Astrocyte (in vitro differentiated cells and primary cell): Measurements from ENCODE around the gene PHOSPHO2. TPM values are rescaled to one million over a fixed set of nuclear protein-coding genes. Genes with fewer than 3 reads are reported as not detected.
"Not testable (repeated sequence)": the region's sequence is repeated elsewhere in the genome, so short reads cannot be mapped to it uniquely, and the experiment has no call there.

Experiments
- DNase-seq: peaks from one replicate; pipeline ENCODE4 v3.0.0-alpha.2; 2010; ENCODE audit warnings: low read depth
- FAIRE-seq: peaks from 2 replicates; lab custom pipeline; 2011; peaks lifted over from hg19 to GRCh38; lab: Jason Lieb, UNC
- H2AFZ ChIP-seq: 2 replicates; pipeline ENCODE4 v1.6.0; 2012; ENCODE audit warnings: low read depth, low read length, inconsistent platforms
- H3K27ac ChIP-seq: 2 replicates; pipeline ENCODE4 v1.5.1; 2011; ENCODE audit warnings: low read depth, low read length, inconsistent platforms
- H3K27me3 ChIP-seq: 2 replicates; pipeline ENCODE4 v1.6.0; 2011; ENCODE audit warnings: low read length, inconsistent platforms; ENCODE audit not compliant: insufficient read depth
- H3K36me3 ChIP-seq: 2 replicates; pipeline ENCODE4 v1.5.1; 2011; ENCODE audit warnings: low read length, inconsistent platforms; ENCODE audit not compliant: insufficient read depth
- H3K4me1 ChIP-seq: 2 replicates; pipeline ENCODE4 v1.5.1; 2011; ENCODE audit warnings: low read length, inconsistent platforms; ENCODE audit not compliant: insufficient read depth
- H3K4me2 ChIP-seq: 2 replicates; pipeline ENCODE4 v1.6.0; 2012; ENCODE audit warnings: low read length, inconsistent platforms
- H3K4me3 ChIP-seq: 2 replicates; pipeline ENCODE4 v1.5.1; 2011; ENCODE audit warnings: low read depth, mild to moderate bottlenecking, low read length, inconsistent platforms; ENCODE audit not compliant: insufficient read depth
- H3K79me2 ChIP-seq: 2 replicates; pipeline ENCODE4 v1.6.0; 2012; ENCODE audit warnings: mild to moderate bottlenecking, low read length, inconsistent platforms; ENCODE audit not compliant: insufficient read depth
- H3K9ac ChIP-seq: 2 replicates; pipeline ENCODE4 v1.6.0; 2012; ENCODE audit warnings: mild to moderate bottlenecking, low read length, inconsistent platforms
- H3K9me3 ChIP-seq: 2 replicates; pipeline ENCODE4 v1.5.1; 2012; ENCODE audit warnings: low read depth, mild to moderate bottlenecking, low read length, inconsistent platforms; ENCODE audit not compliant: insufficient read depth
- H4K20me1 ChIP-seq: 2 replicates; pipeline ENCODE4 v1.6.0; 2012; ENCODE audit warnings: low read length, inconsistent platforms; ENCODE audit not compliant: insufficient read depth
- H3K27ac Mint-ChIP-seq: one replicate; pipeline ENCODE4 v1.8.0; 2021; ENCODE audit warnings: mild to moderate bottlenecking, mixed read lengths; ENCODE audit not compliant: unreplicated experiment
- H3K27me3 Mint-ChIP-seq: one replicate; pipeline ENCODE4 v1.8.0; 2021; ENCODE audit warnings: low read depth, mixed read lengths; ENCODE audit not compliant: unreplicated experiment
- H3K36me3 Mint-ChIP-seq: one replicate; pipeline ENCODE4 v1.8.0; 2021; ENCODE audit warnings: low read depth, mixed read lengths; ENCODE audit not compliant: unreplicated experiment
- H3K4me1 Mint-ChIP-seq: one replicate; pipeline ENCODE4 v1.8.0; 2021; ENCODE audit warnings: low read depth, mixed read lengths; ENCODE audit not compliant: unreplicated experiment
- H3K4me3 Mint-ChIP-seq: one replicate; pipeline ENCODE4 v1.8.0; 2021; ENCODE audit warnings: mild to moderate bottlenecking, moderate library complexity, mixed read lengths; ENCODE audit not compliant: unreplicated experiment
- H3K9me3 Mint-ChIP-seq: one replicate; pipeline ENCODE4 v1.8.0; 2021; ENCODE audit warnings: mild to moderate bottlenecking, mixed read lengths; ENCODE audit not compliant: unreplicated experiment
- CTCF ChIP-seq: IDR thresholded peaks from 2 replicates; pipeline ENCODE4 v1.5.1; 2011; ENCODE audit warnings: low read depth, mild to moderate bottlenecking, inconsistent platforms, low read length, moderate library complexity; ENCODE audit not compliant: insufficient read depth
- EZH2 ChIP-seq: IDR thresholded peaks from 2 replicates; pipeline ENCODE4 v1.6.1; 2012; ENCODE audit warnings: mild to moderate bottlenecking, low read length, inconsistent platforms; ENCODE audit not compliant: insufficient read depth
- total RNA-seq: library from RNA; stranded (reverse); gene quantifications from 2 replicates; pipeline ENCODE4 v1.2.1, GENCODE V29; 2021

PHOSPHO2 gene
- total RNA-seq, 1 donor from 2014 or later: 3.0 TPM

- Histone ChIP-seq H3K9me3 (no peaks in the 10 kb centered on the region), H3K79me2 (no peaks in the 10 kb centered on the region), H3K27me3 (no peaks in the 10 kb centered on the region), H4K20me1 (no peaks in the 10 kb centered on the region), H2AFZ (no peak overlapping the region), H3K9ac (no peak overlapping the region), H3K36me3 (no peaks in the 10 kb centered on the region), H3K27ac (no peak overlapping the region), H3K4me2 (no peak overlapping the region), H3K4me3 (no peak overlapping the region), H3K4me1 (no peaks in the 10 kb centered on the region)
- no peak for TF ChIP-seq CTCF
- no peak for TF ChIP-seq EZH2
- Mint-ChIP-seq H3K4me1 (peaks cover 3% of the 10 kb centered on the region), H3K27me3 (peaks cover 2% of the 10 kb centered on the region), H3K4me3 (no peak overlapping the region), H3K27ac (no peak overlapping the region), H3K36me3 (no peaks in the 10 kb centered on the region), H3K9me3 (no peaks in the 10 kb centered on the region)
- FAIRE-seq: no peak
- DNase-seq: peak; percentile 5
Observed at GRCh38 chr2:169683054-169683424, 11.2 kb upstream of the PHOSPHO2 start.

GRCh38 chr2:169683425-169684134, 10.7 kb upstream of the PHOSPHO2 start:
- H3K27ac Mint-ChIP-seq: no peak overlapping the region
- no peaks in the 10 kb centered on the region for H3K36me3 ChIP-seq
- no peak overlapping the region for H3K27ac ChIP-seq
- no peak overlapping the region for H3K4me3 ChIP-seq
- H4K20me1 ChIP-seq: no peaks in the 10 kb centered on the region
- H3K4me1 Mint-ChIP-seq: peaks cover 3% of the 10 kb centered on the region
- H3K79me2 ChIP-seq: no peaks in the 10 kb centered on the region
- no peak overlapping the region for H2AFZ ChIP-seq
- H3K9me3 Mint-ChIP-seq: peaks cover 2% of the 10 kb centered on the region
- no peaks in the 10 kb centered on the region for H3K9me3 ChIP-seq
- H3K27me3 Mint-ChIP-seq: peaks cover 2% of the 10 kb centered on the region
- FAIRE-seq (no peak), DNase-seq (no peak)
- no peak overlapping the region for H3K4me2 ChIP-seq
- no peaks in the 10 kb centered on the region for H3K27me3 ChIP-seq
- no peak overlapping the region for H3K4me3 Mint-ChIP-seq
- no peak overlapping the region for H3K9ac ChIP-seq
- no peaks in the 10 kb centered on the region for H3K4me1 ChIP-seq
- TF ChIP-seq EZH2 (no peak), CTCF (no peak)
- H3K36me3 Mint-ChIP-seq: no peaks in the 10 kb centered on the region

- Histone ChIP-seq H3K27me3 (no peaks in the 10 kb centered on the region), H3K4me1 (no peaks in the 10 kb centered on the region), H3K4me2 (no peak overlapping the region), H3K79me2 (no peaks in the 10 kb centered on the region), H3K9me3 (no peaks in the 10 kb centered on the region), H3K36me3 (no peaks in the 10 kb centered on the region), H4K20me1 (no peaks in the 10 kb centered on the region), H3K27ac (no peak overlapping the region), H2AFZ (no peak overlapping the region), H3K9ac (no peak overlapping the region), H3K4me3 (no peak overlapping the region)
- H3K27ac Mint-ChIP-seq: no peak overlapping the region
- peaks cover 2% of the 10 kb centered on the region for H3K9me3 Mint-ChIP-seq
- H3K4me3 Mint-ChIP-seq: no peak overlapping the region
- DNase-seq: no peak
- FAIRE-seq: no peak
- peaks cover 3% of the 10 kb centered on the region for H3K4me1 Mint-ChIP-seq
- no peaks in the 10 kb centered on the region for H3K36me3 Mint-ChIP-seq
- peaks cover 2% of the 10 kb centered on the region for H3K27me3 Mint-ChIP-seq
- no peak for TF ChIP-seq CTCF
- no peak for TF ChIP-seq EZH2
Observed at GRCh38 chr2:169684135-169684565, 10.1 kb upstream of the PHOSPHO2 start.

GRCh38 chr2:169684712-169685111, 9.6 kb upstream of the PHOSPHO2 start:
- not testable (repeated sequence) for H3K4me1 Mint-ChIP-seq, FAIRE-seq

More at GRCh38 chr2:169684712-169685111, 9.6 kb upstream of the PHOSPHO2 start:
- H3K79me2 ChIP-seq, H3K4me3 Mint-ChIP-seq, H3K27ac Mint-ChIP-seq, H3K9me3 Mint-ChIP-seq, H3K27ac ChIP-seq, DNase-seq, H2AFZ ChIP-seq, H3K9me3 ChIP-seq, H3K36me3 Mint-ChIP-seq, H3K27me3 ChIP-seq, H3K4me3 ChIP-seq, H3K36me3 ChIP-seq, H4K20me1 ChIP-seq, H3K4me2 ChIP-seq, H3K4me1 ChIP-seq, H3K27me3 Mint-ChIP-seq, H3K9ac ChIP-seq: not testable (repeated sequence)
